Sigmoid colon (tissue), 4 donors: ENCODE data around the gene TXNDC11.

Source experiments
- POLR2A ChIP-seq, 2 donors: fragments of 450-650 bp; IDR thresholded peaks; one replicate each; pipeline ENCODE4 v1.6.1; 2016; ENCODE audit warnings: antibody characterized with exemption in 2 of 2, mild to moderate bottlenecking in 2 of 2, moderate library complexity in 2 of 2
- POLR2AphosphoS5 ChIP-seq, 4 donors: sonication (generic); formaldehyde crosslinking; IDR thresholded peaks; one replicate each; pipeline ENCODE4 v1.6.1; 2017; ENCODE audit warnings: antibody characterized with exemption in 4 of 4

GRCh38 chr16:11681976-11682654, 60.5 kb downstream of the TXNDC11 start:
- TF ChIP-seq POLR2A (IDR thresholded peaks at IDR 0.05) = no peak
- TF ChIP-seq POLR2AphosphoS5 (IDR thresholded peaks at IDR 0.05) = no peak
